B cell (primary cell): Measurements from ENCODE around the gene SLC39A2. TPM values are rescaled to one million over a fixed set of nuclear protein-coding genes. Genes with fewer than 3 reads are reported as not detected.

Experiments used
- ATAC-seq: fragments of 200-7000 bp; cut with Tn5 transposase; one replicate; pipeline ENCODE4 v1.10.0; 2021; ENCODE audit warnings: low read depth, mild to moderate bottlenecking, moderate number of reproducible peaks, moderate library complexity
- CTCF ChIA-PET: fragments of 350-600 bp; sonication (Branson Sonifier 250); formaldehyde crosslinking; loops from one replicate; lab custom pipeline; 2021; ENCODE audit warnings: antibody characterized with exemption, inconsistent platforms; lab: Charles Lee
- POLR2A ChIA-PET: fragments of 350-600 bp; sonication (Branson Sonifier 250); formaldehyde crosslinking; loops from one replicate; lab custom pipeline; 2021; ENCODE audit warnings: antibody characterized with exemption; lab: Charles Lee
- DNase-seq: peaks from one replicate; pipeline ENCODE4 v3.0.0; 2013
- H2AFZ ChIP-seq: 2 replicates; pipeline ENCODE4 v1.6.1; 2012; ENCODE audit warnings: mild to moderate bottlenecking, low read depth, low read length; ENCODE audit not compliant: insufficient read depth, poor library complexity, severe bottlenecking
- H3K27ac ChIP-seq, 2 donors: 1 replicate in 1 of 2; 2 replicates in 1 of 2; pipeline ENCODE4 v1.5.1; 2012 to 2013; ENCODE audit warnings: low read length in 2 of 2, mild to moderate bottlenecking in 2 of 2, moderate library complexity in 1 of 2
- H3K27me3 ChIP-seq, 4 experiments: fragments of 200-600 bp in 1 of 4; sonication (generic) in 1 of 4; replicated peaks in 1 of 4; 1 replicate in 2 of 4; 2 replicates in 2 of 4; pipeline versions ENCODE4 v1.6.1 to v1.7.0; 2013 to 2016; ENCODE audit warnings: low read length in 3 of 4, mild to moderate bottlenecking in 2 of 4, mixed read lengths in 1 of 4, moderate library complexity in 1 of 4; ENCODE audit not compliant: insufficient read depth in 4 of 4, control insufficient read depth in 3 of 4; ENCODE audit errors: control extremely low read depth in 1 of 4
- H3K36me3 ChIP-seq, 2 experiments: replicated peaks in 1 of 2; 1 replicate in 1 of 2; 2 replicates in 1 of 2; pipeline versions ENCODE4 v1.6.1 to v1.7.1; 2013; ENCODE audit warnings: low read length in 1 of 2; ENCODE audit not compliant: insufficient read depth in 2 of 2, control insufficient read depth in 1 of 2; ENCODE audit errors: control extremely low read depth in 1 of 2, extremely low read depth in 1 of 2
- H3K4me1 ChIP-seq, 2 donors: fragments of 200-600 bp in 1 of 2; sonication (generic) in 1 of 2; 1 replicate in 1 of 2; 2 replicates in 1 of 2; pipeline versions ENCODE4 v1.5.1 to v1.6.1; 2013 to 2017; ENCODE audit warnings: low read length in 2 of 2; ENCODE audit not compliant: control insufficient read depth in 2 of 2, insufficient read depth in 2 of 2
- H3K4me2 ChIP-seq: replicated peaks from 2 replicates; pipeline ENCODE3; 2012; ENCODE audit warnings: mild to moderate bottlenecking, low read depth, low read length; ENCODE audit not compliant: poor library complexity, severe bottlenecking
- H3K4me3 ChIP-seq, 5 experiments: fragments of 200-600 bp in 1 of 5; sonication (generic) in 1 of 5; 1 replicate in 3 of 5; 2 replicates in 2 of 5; pipeline versions ENCODE4 v1.5.1 to v1.7.0; 2011 to 2016; ENCODE audit warnings: low read length in 4 of 5, mild to moderate bottlenecking in 4 of 5, low read depth in 2 of 5, control low read depth in 1 of 5, moderate library complexity in 1 of 5; ENCODE audit not compliant: insufficient read depth in 1 of 5; ENCODE audit errors: control extremely low read depth in 1 of 5, extremely low read depth in 1 of 5
- H3K79me2 ChIP-seq: fragments of 200-600 bp; sonication (generic); one replicate; pipeline ENCODE4 v1.6.0; 2016; ENCODE audit warnings: low read length; ENCODE audit not compliant: control insufficient read depth, insufficient read depth
- H3K9ac ChIP-seq: fragments of 200-600 bp; sonication (generic); 2 replicates; pipeline ENCODE4 v1.6.1; 2017; ENCODE audit warnings: mild to moderate bottlenecking, low read length, moderate library complexity
- H3K9me3 ChIP-seq, 3 donors: one replicate each; pipeline versions ENCODE4 v1.6.1 to v1.7.1; 2013; ENCODE audit warnings: low read length in 2 of 3; ENCODE audit not compliant: control insufficient read depth in 2 of 3, insufficient read depth in 1 of 3; ENCODE audit errors: control extremely low read depth in 1 of 3
- H4K20me1 ChIP-seq: 2 replicates; pipeline ENCODE4 v1.6.0; 2012; ENCODE audit warnings: mild to moderate bottlenecking, low read length; ENCODE audit not compliant: insufficient read depth, control insufficient read depth, poor library complexity, severe bottlenecking
- H3K27ac Mint-ChIP-seq: one replicate; pipeline ENCODE4 v1.8.0; 2021; ENCODE audit warnings: mixed read lengths
- H3K27me3 Mint-ChIP-seq: one replicate; pipeline ENCODE4 v1.8.0; 2021; ENCODE audit warnings: mixed read lengths
- H3K4me1 Mint-ChIP-seq: one replicate; pipeline ENCODE4 v1.8.0; 2021; ENCODE audit warnings: mixed read lengths
- H3K4me3 Mint-ChIP-seq: one replicate; pipeline ENCODE4 v1.8.0; 2021; ENCODE audit warnings: mixed read lengths
- H3K9me3 Mint-ChIP-seq: one replicate; pipeline ENCODE4 v1.8.0; 2022; ENCODE audit warnings: mixed read lengths; ENCODE audit not compliant: insufficient read depth
- EZH2 ChIP-seq: IDR thresholded peaks from 2 replicates; pipeline ENCODE4 v1.6.1; 2012; ENCODE audit warnings: borderline replicate concordance, low read depth, mild to moderate bottlenecking, moderate library complexity, low read length; ENCODE audit not compliant: insufficient read depth, poor library complexity, severe bottlenecking
- WGBS: methylation state at CpG from one replicate; pipeline ENCODE4 v1.1.5; 2013; ENCODE audit warnings: missing lambda C conversion rate; ENCODE audit not compliant: insufficient coverage; 5-methylcytosine and 5-hydroxymethylcytosine counted together
- intact Hi-C: fragments of 100-400 bp; cut with micrococcal nuclease; formaldehyde crosslinking; loops from one replicate; pipeline ENCODE4 v1.10.0; 2022
- polyA plus RNA-seq: library from polyadenylated mRNA; depleted of rRNA; stranded (reverse); fragments of >200 nt; gene quantifications from 2 replicates; pipeline ENCODE4 v1.2.3, GENCODE V29; 2012
- total RNA-seq, 2 donors: library from RNA; stranded (reverse); fragments of 120-200 nt in 1 of 2; gene quantifications; 1 replicate in 1 of 2; 2 replicates in 1 of 2; pipeline versions ENCODE4 v1.2.3 to v1.2.4, GENCODE V29; 2013 to 2022
- TF ChIP-seq, protein P1 (sequence below): fragments of 200-600 bp; IDR thresholded peaks from one replicate; pipeline ENCODE4 v1.8.0; 2022; ENCODE audit warnings: antibody characterized with exemption, mild to moderate bottlenecking

SLC39A2 gene
- total and polyA plus RNA-seq, 2 donors (not counting 1 experiment from before 2014, with no cell fraction given) = 0.07 to 0.25 TPM

DNA sequence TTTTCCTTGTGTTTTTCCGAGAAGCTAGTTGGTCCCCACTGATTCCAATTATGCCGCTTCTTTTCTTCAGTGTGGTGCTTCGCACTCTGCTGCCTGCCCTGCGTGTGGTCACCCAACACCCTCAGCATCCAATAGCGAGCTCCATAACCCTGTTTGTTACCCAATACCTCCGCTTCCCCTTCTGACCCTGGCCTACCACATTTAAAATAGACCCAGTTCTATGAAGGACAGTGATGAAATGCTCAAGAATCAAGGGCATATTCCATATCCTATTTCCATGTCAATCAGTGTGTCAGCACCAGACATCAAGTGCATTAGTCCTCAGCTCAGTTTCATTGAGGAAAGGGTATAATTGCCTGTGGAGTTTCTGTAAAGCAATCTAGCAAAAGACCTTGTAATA, 16.2 kb downstream of the SLC39A2 start:
- no peak overlapping the region for H3K9ac ChIP-seq
- Mint-ChIP-seq H3K9me3 (no peaks in the 10 kb centered on the region), H3K27ac (no peak overlapping the region), H3K4me3 (no peak overlapping the region), H3K27me3 (peaks cover 35% of the 10 kb centered on the region), H3K4me1 (no peaks in the 10 kb centered on the region)
- intact Hi-C loops = no loop called here
- DNase-seq (peak; percentile 19), ATAC-seq (no peak)
- no peaks in the 10 kb centered on the region for H4K20me1 ChIP-seq
- peaks cover 0 to 11% (median 2%) of the 10 kb centered on the region in 4 experiments for H3K27me3 ChIP-seq
- H3K4me3 ChIP-seq = no peak overlapping the region
- H2AFZ ChIP-seq = no peak overlapping the region
- H3K27ac ChIP-seq = no peak overlapping the region
- TF ChIP-seq EZH2 = no peak
- TF ChIP-seq, protein P1, sequence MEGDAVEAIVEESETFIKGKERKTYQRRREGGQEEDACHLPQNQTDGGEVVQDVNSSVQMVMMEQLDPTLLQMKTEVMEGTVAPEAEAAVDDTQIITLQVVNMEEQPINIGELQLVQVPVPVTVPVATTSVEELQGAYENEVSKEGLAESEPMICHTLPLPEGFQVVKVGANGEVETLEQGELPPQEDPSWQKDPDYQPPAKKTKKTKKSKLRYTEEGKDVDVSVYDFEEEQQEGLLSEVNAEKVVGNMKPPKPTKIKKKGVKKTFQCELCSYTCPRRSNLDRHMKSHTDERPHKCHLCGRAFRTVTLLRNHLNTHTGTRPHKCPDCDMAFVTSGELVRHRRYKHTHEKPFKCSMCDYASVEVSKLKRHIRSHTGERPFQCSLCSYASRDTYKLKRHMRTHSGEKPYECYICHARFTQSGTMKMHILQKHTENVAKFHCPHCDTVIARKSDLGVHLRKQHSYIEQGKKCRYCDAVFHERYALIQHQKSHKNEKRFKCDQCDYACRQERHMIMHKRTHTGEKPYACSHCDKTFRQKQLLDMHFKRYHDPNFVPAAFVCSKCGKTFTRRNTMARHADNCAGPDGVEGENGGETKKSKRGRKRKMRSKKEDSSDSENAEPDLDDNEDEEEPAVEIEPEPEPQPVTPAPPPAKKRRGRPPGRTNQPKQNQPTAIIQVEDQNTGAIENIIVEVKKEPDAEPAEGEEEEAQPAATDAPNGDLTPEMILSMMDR = no peak
- POLR2A ChIA-PET = interaction anchor here (0.6 to 1.9 kb wide), 3 partner anchors 25 to 89 kb away, joined by 3 to 10 read pairs (median 3); no protein-coding TSS in a partner anchor
- CTCF ChIA-PET = interaction anchor here (0.6 to 15.1 kb wide), 37 partner anchors 9 to 544 kb away, joined by 3 to 348 read pairs (median 6); partner anchors contain the start of genes ARHGEF40, NDRG2, RNASE13 and RNASE7
- H3K4me1 ChIP-seq = no peaks in the 10 kb centered on the region
- H3K9me3 ChIP-seq = no peaks in the 10 kb centered on the region
- H3K36me3 ChIP-seq = no peaks in the 10 kb centered on the region
- no peaks in the 10 kb centered on the region for H3K79me2 ChIP-seq
- 90% methylated on average over 5 of the region's 6 CpGs for WGBS
- no peak overlapping the region for H3K4me2 ChIP-seq

DNA sequence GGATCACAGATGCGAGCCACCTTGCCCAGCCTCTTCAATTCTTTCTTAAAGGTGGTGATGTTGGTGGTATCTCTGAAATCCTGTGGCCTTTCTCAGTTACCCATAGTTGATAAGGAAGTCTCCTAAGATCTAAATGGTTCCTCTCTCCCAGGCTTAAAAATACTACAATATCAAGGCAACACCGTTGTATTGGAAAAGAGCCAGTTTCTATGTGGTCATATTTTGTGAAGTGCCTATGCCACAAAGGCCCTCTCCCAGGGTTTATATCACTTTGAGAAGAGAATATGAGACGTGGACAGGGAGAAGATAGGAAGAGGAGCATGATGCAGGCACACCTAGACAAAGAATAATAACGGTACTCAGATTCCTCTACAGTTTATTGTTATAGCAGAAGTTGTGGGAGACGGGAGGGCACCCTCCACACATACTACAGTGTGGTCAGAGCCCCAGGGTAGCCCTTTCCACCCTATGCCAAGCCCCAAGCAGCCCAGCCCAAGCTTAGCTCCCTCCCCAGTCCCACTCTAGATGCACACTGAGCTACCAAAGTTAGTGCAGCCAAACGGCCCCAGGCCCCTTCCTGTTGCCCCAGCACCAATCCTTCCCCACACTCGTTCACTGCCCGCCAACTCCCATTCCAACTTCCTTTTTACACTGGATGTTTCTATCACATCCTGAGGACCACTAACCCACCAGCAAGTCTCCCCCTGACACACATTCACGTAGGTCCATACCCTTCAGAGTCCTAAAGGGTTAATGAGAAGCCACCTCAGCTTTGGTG, 17.5 kb downstream of the SLC39A2 start:
- ChIA-PET CTCF (interaction anchor here (0.5 to 15.1 kb wide), 14 partner anchors 10 to 119 kb away, joined by 3 to 348 read pairs (median 40); partner anchors contain the start of genes ARHGEF40, RNASE13, RNASE7 and SLC39A2), POLR2A (no interaction called here)
- Mint-ChIP-seq H3K4me1 (no peaks in the 10 kb centered on the region), H3K9me3 (no peaks in the 10 kb centered on the region), H3K27me3 (peaks cover 30% of the 10 kb centered on the region), H3K27ac (no peak overlapping the region), H3K4me3 (no peak overlapping the region)
- Histone ChIP-seq H4K20me1 (no peaks in the 10 kb centered on the region), H3K36me3 (no peaks in the 10 kb centered on the region), H3K4me1 (no peaks in the 10 kb centered on the region), H2AFZ (no peak overlapping the region), H3K4me3 (no peak overlapping the region), H3K27me3 (peaks cover 0 to 9% (median under 1%) of the 10 kb centered on the region in 4 experiments), H3K4me2 (no peak overlapping the region), H3K9ac (no peak overlapping the region), H3K79me2 (no peaks in the 10 kb centered on the region), H3K27ac (no peak overlapping the region), H3K9me3 (no peaks in the 10 kb centered on the region)
- no peak for TF ChIP-seq EZH2
- TF ChIP-seq, protein P1 = no peak
- ATAC-seq = no peak
- intact Hi-C loops = no loop called here
- DNase-seq = no peak
- WGBS = 64% methylated on average over 5 of the region's 9 CpGs
